HUDEP-2 (cell line): ENCODE results near the gene DNAH14.
"Not testable (repeated sequence)": the region's sequence is repeated elsewhere in the genome, so short reads cannot be mapped to it uniquely, and the experiment has no call there.

Experiments
- DNase-seq, 76 experiments: peaks; one replicate each; lab custom pipeline; 2025; ENCODE audit not compliant: unreplicated experiment in 76 of 76; lab: John Stamatoyannopoulos, UW

The DNAH14 gene

GRCh38 chr1:225232930-225233329 lies 303.5 kb downstream of the DNAH14 start:
- not testable (repeated sequence) for DNase-seq

- no peak for DNase-seq
Observed at GRCh38 chr1:225242611-225243010, 313.1 kb downstream of the DNAH14 start.

- no peak for DNase-seq
Observed at GRCh38 chr1:225250432-225250831, 321.0 kb downstream of the DNAH14 start.

- DNase-seq, result no peak
Observed at GRCh38 chr1:225253173-225253572, 323.7 kb downstream of the DNAH14 start.

- no peak for DNase-seq
Observed at GRCh38 chr1:225253784-225254183, 324.3 kb downstream of the DNAH14 start.

- no peak for DNase-seq
Observed at GRCh38 chr1:225254676-225255075, 325.2 kb downstream of the DNAH14 start.

- DNase-seq, result no peak
Observed at GRCh38 chr1:225257081-225257480, 327.6 kb downstream of the DNAH14 start.

GRCh38 chr1:225258811-225259210 lies 329.3 kb downstream of the DNAH14 start:
- no peak for DNase-seq

GRCh38 chr1:225259542-225259941 lies 330.1 kb downstream of the DNAH14 start:
- DNase-seq, result no peak

GRCh38 chr1:225260319-225260718 lies 330.8 kb downstream of the DNAH14 start:
- no peak for DNase-seq

GRCh38 chr1:225277445-225277844 lies 348.0 kb downstream of the DNAH14 start:
- no peak for DNase-seq

- DNase-seq, result no peak
Observed at GRCh38 chr1:225280563-225280962, 351.1 kb downstream of the DNAH14 start.

- DNase-seq, result no peak
Observed at GRCh38 chr1:225290244-225290643, 360.8 kb downstream of the DNAH14 start.

- DNase-seq, result no peak
Observed at GRCh38 chr1:225299624-225300023, 370.1 kb downstream of the DNAH14 start.

- DNase-seq, result no peak
Observed at GRCh38 chr1:225300381-225300780, 370.9 kb downstream of the DNAH14 start.

- no peak for DNase-seq
Observed at GRCh38 chr1:225304996-225305395, 375.5 kb downstream of the DNAH14 start.

GRCh38 chr1:225310544-225310943 lies 381.1 kb downstream of the DNAH14 start:
- not testable (repeated sequence) for DNase-seq

GRCh38 chr1:225318706-225319575 lies 389.5 kb downstream of the DNAH14 start:
- DNase-seq, result peak in 22 of 76 experiments; percentile 1 to 44 (median 14)

- no peak for DNase-seq
Observed at GRCh38 chr1:225319871-225320270, 390.4 kb downstream of the DNAH14 start.

GRCh38 chr1:225321784-225322183 lies 392.3 kb downstream of the DNAH14 start:
- no peak for DNase-seq

GRCh38 chr1:225329041-225329440 lies 399.6 kb downstream of the DNAH14 start:
- no peak for DNase-seq

- not testable (repeated sequence) for DNase-seq
Observed at GRCh38 chr1:225329996-225330395, 400.5 kb downstream of the DNAH14 start.
